ENCODE measurements around the gene JARID2.
A peak's percentile ranks its signal among the peaks of the same experiment; 100 is the strongest.

Gene JARID2

DNA sequence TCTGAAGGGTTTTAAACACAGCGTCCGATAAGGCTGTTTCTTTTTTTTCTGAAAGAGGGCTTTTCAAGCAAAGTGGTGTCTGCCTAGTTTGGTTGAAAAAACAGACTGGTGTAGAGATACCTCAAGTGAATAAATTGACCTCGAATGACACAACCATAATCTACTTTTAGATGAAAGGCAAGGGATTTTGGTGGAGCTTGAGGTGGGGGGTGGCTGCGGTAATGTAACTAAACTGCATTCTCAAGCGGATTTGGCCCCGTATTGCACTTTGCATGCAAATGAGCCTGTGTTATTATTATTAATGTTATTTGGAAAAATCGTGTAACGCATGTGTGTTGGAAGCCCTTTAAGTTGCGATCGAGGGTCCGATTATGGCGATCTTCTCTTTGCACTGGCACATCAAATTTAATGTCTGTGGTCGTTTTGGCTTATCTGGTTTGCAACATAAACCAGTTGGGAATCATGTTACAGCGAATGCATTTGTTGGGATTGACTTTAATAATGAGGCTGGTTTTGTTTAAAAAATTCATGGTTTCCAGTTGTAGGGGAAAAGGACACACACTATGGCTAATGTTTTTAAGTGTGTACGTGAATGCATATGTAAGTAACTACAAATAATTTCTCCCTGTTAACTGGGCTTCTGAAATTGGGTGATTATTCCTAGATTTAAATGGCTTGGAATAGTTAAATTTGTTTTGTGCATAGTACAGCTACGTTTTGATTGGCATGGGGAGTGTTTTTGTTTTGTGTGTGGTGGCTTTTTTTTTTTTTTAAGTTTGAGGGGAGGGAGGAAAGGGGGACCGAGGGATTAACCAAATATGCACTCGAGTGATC, 1.0 kb downstream of the JARID2 start:
- DNase-seq (ENCODE audit: low read depth), result no peak

DNA sequence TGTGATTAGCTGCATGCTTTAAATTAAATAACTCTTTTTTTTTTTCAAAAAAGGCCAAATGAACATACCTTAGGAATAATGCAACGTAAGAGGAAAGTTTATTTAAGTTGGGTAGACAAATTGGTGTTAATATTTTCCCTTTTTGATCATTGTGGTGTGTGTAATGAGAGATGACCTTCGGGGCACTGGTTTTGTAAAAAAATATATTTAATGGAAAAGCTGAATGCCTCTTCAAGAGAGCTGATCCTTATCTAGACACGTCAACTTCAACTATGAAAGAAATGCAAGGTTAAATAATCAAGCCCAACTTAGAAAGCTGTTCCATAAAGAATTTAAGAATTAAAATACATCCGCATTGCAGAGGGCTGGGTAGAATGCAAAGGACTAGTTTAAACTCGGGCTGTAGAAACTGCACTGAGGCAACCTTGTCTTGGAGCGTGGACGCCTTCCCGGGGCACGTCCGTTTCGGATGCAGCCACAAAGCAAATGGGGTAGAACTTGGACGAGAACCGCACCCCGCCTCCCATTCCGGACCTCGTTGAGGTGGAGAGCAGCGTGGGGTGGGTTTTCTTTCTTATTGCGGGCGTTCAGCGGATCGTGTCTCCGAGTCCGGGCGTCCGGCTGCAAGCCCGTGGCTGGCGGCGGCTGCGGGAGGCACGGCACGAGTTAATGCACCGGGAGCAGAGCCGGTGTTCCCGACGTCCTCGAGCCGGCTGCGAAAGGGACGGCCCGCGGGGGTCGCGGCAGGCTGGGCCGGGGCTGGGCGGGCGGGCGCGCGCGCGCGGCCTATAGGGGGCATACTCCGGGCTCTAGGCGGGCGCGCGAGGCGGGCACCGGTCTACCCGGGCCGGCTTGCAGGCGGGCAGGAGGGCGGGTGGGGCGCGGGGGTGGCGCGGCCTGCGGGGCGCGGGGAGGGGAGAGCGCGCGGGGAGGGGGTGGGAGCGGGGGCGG, 1.9 kb downstream of the JARID2 start:
- peak; percentile 30 for DNase-seq (ENCODE audit: low read depth)

DNA sequence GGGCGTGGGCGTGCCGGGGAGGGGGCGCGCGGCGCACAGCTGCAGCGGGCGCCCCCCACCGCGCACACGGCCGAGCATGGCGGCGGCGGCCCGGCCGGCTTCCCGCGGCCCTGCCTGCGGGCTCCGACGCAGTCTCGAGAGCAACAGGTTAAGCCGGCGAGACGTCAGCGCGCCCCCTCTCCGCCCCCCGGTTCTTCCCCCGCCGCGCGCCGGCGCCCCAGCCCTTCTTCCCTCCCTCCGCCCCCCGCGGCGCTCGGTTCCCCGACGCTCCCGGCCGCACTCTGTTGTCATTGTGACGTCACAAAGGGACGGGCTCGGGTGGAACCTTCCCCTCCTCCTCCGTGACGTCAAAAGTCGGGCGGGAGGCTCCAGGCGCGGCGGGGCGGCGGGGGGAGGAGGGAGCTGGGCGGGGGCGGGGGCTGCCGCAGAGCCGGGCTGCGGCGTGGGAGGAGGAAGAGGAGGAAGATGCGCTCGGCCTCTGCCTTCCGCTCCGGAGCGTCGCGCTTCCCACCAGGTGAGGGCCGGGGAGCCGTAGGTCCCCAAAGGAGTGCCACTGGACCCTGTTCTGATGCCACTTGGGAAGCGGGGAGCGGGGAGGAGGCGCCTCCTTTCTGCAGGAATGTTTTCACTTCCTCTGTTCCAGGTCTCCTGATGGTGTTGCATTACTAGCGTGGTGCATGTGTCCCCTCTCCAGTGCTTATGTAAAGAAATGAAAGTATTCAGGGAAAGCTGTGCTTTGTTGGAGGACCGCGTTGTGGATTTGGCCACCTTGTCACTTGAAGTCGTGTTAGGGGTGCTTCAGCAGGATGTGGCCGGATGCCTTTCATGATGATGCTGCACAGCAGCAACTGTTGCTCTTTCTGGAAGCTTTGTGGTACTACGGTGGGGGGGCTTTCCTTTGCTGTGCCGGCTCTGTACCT, 2.8 kb downstream of the JARID2 start:
- DNase-seq (ENCODE audit: low read depth), result peak; percentile 98

DNA sequence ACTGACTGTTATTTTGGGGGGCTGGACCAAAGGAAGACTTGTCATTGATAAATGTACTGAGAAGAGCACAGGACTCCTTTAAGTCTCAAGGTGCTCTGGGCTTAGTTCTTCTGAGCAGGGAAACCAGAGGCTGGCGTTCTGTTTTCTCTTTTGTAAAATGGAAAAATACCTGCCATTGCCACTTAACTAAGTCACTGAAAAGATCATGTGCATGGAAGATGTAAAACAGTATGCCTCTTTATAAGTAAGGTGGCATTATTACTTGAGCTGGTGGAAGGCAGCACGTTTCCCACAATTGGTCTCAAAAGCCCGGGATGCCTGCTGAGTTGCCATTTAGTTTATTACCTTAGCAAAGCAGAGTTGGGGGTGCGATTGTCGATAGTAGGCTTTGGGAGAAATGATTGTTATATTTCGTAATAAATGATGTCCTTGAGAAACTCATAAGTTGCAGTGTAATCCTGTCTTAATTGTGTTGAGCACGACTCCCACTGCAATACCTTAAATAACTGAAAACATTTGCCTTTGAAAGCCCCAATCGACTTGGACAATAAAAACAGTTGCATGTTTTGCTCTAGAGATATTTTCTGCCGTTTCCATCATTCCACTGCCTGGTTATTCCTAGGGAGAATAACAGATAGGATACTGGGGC, 3.6 kb downstream of the JARID2 start:
- no peak for DNase-seq (ENCODE audit: low read depth)

DNA sequence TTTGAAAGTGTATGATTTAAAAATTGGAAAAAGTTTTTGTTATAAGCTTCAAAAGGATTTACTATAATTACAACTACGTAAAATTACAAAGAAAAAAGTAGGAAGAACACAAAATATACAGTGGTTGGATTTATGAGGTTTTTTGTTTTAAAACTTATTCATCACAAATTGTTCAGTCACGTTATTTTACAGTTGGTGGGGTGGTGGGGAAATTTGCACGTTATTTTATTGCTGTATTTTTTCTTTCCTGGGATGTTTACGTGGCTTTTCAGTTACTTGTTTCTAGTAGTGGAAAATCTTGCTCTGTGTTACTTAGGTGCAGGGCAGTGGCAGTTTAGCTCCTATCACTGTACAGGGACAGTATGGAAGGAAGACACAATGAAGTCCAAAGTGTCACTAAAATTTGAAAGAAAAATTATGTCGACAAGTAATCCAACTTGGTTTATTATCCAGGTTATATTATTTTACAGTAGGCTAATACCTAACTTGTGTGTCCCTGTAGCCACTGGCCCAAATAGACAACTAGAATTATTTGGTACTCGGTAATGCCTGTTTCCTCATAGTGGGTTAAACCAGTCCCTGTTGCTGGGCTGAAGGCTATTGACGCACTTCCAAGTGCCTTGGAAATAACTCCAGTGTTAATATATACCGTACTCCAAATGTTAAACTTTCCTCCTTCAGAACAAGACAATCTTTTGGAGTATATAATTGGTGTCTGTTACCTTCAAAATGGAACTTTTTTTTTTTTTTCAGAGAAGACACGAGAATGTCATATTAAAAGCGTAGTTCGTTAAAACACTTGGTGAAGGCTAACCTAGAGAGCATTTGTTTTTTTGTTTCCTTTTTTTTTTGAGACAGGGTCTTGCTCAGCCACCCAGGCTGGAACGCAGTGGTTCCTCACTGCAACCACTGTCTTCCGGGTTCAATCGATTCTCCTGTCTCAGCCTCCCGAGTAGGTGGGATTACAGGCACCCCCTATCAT, 4.6 kb downstream of the JARID2 start:
- DNase-seq (ENCODE audit: low read depth), result no peak

DNA sequence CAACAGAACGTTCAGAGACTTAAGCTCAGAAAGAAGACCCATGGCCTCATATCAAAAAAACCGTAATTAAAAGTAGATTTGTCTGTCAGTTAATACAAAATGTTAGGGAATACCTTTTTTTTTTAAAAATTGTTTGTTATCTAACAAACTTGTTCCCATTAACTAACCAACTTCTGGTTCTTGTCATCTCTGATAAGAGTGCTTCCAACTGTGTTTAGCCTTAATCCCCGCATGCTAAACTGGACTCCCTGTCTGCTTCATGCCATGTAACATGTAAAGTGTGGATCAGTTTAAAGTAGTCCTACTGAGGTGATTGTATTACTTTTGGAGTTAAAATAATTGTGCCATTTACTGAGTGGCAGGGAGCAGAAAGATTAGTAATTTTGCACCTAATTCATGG, 6.3 kb downstream of the JARID2 start:
- no peak for DNase-seq (ENCODE audit: low read depth)

DNA sequence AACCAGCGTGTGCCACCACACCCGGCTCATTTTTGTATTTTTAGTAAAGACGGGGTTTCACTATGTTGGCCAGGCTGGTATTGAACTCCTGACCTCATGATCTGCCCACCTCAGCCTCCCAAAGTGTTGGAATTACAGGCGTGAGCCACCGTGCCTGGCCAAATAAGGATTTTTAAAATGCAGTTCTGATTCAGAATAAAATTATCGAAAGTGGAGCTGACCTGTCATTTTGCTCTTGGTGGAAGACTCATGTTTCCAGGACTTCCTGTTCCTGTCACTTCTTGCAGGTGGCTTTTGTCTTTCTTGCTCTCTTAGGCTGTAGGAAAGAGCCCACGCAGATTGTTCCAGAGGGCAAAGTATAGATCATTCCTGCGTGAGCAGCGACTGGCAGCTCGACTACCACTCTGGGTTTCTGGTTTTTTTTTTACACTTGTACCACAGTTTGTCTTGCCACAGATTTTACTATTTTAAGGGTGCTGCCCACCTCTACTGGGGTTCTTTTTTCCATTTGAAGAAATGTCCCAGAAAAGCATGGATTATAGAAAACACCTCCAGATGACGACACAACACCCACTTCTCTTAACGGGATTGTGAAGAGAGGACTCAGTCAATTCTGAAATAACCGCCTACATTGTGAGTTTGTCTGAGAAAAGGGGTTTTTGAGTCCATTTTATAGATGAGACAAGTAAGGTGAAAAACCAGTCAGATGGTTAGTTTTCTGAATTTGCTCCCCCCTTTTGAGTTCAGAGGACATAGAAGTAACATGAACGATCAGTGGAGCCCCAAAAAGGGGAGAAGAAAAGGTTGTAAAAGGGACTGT, 7.5 kb downstream of the JARID2 start:
- DNase-seq (ENCODE audit: low read depth), result no peak

DNA sequence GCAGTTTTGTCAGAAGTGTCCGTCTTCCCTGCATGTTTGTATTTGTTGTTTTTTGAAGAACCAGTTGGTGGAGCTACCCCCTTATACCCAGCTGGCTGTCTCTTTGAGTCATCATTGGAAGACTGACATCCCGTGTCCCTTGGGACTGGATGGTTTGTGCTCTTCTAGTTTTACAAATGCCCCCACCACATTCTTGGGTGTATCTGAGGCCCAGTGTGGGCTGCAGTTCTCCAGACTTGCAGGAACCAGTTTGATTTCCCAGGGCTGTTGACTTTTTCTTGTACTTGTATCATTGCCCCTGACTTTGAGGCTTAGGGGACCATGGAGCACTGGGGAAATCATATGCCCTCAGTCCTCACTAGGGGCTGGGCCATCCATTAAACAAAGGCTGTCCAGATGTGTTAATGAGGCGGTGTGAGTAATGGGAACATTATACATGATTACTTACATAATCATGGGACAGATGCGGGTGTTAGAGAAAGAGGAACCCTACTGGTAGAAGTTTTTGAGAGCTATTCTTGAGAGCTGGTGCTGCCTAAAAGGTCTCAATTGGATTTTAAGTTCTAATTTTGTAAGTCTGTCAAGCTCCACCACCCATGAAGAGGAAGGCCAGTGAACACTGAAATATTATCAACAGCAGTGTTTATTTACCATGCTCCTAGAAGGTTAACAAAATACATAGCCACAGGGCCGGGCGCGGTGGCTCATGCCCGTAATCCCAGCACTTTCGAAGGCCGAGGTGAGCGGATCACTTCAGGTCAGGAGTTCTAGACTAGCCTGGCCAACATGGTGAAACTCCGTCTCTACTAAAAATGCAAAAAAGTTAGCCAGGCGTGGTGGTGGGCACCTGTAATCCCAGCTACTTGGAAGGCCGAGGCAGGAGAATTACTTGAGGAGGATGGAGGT, 8.5 kb downstream of the JARID2 start:
- DNase-seq (ENCODE audit: low read depth), result no peak

DNA sequence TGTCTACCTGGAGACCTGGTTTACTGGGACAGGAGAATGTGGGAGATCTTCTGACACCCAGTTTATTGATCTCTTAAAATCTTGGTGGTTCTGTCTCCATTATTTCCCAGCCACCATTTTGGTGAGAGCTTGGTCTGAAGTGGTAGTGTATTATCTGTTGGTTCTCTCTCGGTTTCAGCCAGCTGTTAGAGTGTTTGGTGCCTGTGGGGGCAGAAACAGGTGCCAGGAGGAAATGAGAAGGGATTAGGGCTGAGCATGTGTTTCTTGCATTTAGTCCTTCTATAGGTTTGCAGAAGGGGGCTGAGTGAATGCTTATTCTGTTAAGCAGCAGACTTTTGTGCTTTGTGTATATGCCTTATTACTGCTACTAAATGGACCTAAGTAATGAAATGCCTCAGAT, 9.6 kb downstream of the JARID2 start:
- DNase-seq (ENCODE audit: low read depth), result no peak

DNA sequence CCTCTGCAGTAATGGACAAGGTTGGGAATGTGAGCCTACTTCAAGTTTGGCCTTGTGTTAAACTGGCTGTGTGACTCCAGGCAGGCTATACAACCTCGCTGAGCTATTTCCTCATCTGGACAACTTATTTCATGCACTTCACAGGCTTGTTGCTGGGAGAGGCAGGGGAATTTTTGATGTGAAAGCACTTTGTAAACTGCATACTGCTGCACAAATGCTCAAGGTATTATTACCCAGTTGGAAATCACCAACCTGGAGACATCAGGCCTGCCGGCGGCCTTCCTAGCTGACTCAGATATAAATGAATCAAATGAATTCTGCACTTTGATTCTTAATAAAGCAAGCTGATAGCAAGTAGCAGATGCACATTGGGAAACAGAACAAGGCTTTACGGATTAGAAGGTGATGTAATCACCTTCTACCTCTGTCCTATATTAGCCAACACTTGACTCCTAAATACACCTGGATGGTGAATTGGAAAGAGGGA, 10.1 kb downstream of the JARID2 start:
- no peak for DNase-seq (ENCODE audit: low read depth)

DNA sequence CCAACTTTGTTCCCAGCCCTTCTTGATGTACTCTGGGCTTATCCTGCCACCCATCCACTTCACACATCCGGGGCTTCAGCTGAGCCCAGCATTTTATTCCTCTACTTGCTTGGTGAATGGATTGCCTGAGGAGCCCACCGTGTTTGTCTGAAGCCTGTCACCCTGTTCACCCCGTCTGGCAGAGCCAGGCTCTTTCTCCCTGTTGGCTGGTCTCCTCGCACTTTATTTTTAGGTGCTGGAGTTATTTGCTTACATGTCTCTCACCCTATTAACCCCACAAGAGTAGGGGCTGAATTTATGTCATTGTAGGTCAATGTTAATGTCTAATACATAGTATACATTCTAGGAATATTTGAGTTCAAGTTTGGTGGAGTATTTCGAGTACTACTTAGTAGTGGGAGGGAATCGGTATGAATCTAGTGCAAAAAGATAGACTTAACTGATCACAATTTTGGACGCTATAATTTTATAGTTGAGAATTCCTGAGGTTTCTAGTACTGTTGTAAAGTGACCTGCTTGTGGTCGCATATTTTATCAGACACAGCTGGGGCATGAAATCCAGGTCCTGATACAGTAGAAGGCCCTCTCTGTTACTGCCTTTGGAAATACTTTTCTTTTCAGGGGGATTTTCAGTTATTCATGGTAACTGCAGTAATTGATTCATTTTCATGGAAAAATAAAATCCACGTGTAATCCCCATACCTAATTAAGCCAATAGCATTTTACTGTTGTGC, 10.8 kb downstream of the JARID2 start:
- no peak for DNase-seq (ENCODE audit: low read depth)

DNA sequence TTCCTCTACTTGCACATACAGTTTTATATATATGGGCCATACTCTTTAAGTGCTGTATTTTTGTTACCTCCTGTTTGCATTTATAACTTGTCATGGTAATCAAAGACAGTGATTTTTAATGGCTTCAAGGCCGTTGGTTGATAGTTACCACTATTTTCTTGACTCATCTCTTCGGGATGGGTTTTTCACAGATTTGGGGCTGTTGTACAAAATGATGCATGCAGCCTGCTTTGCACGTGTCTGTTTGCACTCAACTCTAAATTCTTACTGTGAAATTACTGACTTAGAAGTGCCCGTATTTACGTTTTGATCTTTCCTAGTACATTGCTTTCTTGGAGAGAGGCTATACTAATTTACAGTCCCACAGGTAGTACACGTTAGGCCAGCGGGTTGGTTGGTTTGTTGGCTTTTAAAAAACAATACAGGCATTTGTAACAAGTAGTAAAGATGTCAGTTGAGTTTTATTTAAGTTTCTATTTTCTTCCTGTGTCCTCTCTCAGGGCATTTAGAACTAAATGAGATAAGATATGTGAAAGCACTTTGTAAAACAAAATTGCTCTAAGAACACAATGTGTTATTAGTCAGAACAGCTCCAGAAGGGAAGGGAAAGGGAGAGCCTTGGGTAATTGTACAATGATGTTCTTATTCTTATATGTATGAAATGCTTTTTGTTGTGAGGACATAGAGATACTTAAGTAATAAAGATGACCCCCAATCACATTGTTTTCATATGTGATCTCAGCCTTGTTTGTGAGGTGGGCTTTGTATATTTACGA, 11.7 kb downstream of the JARID2 start:
- no peak for DNase-seq (ENCODE audit: low read depth)

DNA sequence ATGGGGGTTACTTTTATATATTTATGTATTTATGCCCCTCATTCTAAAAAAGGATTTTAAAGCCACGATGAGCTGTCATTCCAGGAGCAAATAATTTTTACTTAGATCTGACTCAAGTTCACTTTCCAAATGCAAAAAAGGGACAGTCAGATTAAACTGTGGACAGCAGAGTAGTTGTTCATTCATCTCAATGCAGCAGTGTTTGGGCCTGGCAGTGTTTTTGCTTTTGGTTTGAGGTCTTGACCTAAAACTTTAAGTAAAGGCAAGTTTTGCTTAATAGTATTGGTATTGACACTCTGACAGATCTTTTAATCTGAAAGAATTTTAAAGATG, 13.9 kb downstream of the JARID2 start:
- DNase-seq (ENCODE audit: low read depth), result no peak

DNA sequence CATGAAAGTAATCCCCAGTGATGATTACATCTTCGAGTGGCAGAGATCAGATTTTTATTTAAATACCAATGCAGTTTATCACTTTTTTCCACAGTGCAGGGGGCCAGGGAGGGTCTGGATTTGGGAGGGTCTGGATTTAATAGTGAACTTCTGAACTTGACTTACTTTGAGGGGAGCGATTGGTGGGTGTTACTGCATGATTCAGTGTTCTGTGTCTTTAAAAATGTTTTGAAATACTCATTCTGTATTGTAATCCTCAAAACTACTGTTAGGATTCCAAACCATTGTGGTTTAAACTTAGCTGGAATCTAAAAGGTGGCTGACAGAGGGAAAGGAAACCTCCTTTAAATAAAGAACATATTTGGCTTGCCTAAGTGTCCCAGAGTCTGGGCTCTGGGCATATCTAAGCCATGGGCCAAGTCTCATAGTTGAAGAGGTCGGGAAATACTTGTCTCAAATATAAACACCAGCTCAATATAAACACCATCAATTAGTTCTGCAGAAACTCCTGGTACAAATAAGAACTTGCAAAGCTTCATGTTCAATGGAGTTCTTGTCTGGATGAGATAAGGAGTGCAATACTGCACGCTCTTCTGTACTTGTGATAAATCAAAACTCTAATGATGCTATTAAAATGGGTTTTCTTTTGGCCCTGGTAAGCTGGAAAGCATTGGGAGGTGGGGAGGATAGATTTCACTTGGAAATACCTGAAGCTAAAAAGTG, 14.4 kb downstream of the JARID2 start:
- no peak for DNase-seq (ENCODE audit: low read depth)

DNA sequence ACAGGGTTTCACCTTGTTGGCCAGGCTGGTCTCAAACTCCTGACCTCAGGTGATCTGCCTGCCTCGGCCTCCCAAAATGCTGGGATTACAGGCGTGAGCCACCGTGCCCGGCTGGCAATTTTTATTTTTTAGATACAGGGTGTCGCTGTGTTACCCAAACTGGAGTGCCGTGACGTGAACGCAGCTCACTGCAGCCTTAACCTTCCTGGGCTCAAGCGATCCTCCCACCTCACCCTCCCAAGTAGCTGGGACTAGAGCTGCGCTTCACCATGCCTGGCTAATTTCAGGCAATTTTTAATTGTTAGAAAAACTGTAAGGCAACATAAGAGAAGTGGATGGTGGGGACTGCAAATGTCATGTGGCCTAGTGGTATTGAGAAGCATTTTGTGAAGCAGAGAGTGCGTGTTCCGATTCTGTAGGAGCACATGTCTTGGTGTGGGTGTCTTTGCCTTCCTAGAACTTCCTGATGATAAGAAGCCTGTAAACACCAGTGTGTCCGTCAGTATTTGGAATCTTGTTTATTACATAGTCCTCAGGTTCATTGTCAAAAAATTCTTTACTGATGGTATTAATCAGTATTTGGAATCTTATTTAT, 18.0 kb downstream of the JARID2 start:
- DNase-seq (ENCODE audit: low read depth), result no peak

DNA sequence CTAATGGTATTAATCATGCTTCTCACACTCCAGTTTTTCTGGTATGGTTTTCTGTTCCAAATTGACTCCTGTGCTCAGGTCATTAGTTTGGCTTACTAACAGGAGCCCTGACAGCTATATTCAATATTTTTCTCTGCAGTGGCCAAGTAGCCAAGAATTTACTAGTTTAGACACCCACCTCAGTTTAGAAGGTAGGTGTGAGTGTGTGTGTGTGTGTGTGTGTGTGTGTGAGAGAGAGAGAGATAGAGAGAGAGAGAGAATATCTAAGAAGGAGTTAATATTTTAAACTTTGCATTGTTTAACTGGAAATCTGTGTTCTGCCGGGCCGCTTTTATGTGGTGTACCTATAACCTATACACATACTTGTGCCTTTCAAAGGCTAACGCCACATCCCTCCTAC, 18.5 kb downstream of the JARID2 start:
- no peak for DNase-seq (ENCODE audit: low read depth)
